Right lobe of liver (tissue), 6 donors: ENCODE data around the gene SLC7A9. TPM values are rescaled to one million over a fixed set of nuclear protein-coding genes. Genes with fewer than 3 reads are reported as not detected.

Experiments used
- ATAC-seq, 4 donors: fragments of 200-7000 bp; cut with Tn5 transposase; one replicate each; pipeline ENCODE4 v1.9.1; 2020; ENCODE audit warnings: mild to moderate bottlenecking in 4 of 4, moderate library complexity in 4 of 4
- DNase-seq, 3 donors: peaks; one replicate each; pipeline ENCODE4 v3.0.0-alpha.2; 2020
- H3K27ac ChIP-seq, 3 donors: fragments of 200-600 bp; one replicate each; pipeline ENCODE4 v1.8.0; 2022
- H3K27me3 ChIP-seq, 2 donors: fragments of 200-600 bp; one replicate each; pipeline ENCODE4 v1.8.0; 2022
- H3K36me3 ChIP-seq, 4 donors: fragments of 200-600 bp; sonication (generic) in 1 of 4; one replicate each; pipeline versions ENCODE4 v1.5.1 to v1.8.0; 2017 to 2022; ENCODE audit warnings: control low read depth in 1 of 4
- H3K4me1 ChIP-seq, 4 donors: fragments of 200-600 bp; sonication (generic) in 1 of 4; one replicate each; pipeline versions ENCODE4 v1.5.1 to v1.8.0; 2017 to 2022; ENCODE audit warnings: control low read depth in 1 of 4
- H3K4me3 ChIP-seq, 3 donors: fragments of 200-600 bp; one replicate each; pipeline ENCODE4 v1.8.0; 2022
- H3K9me3 ChIP-seq, 4 donors: fragments of 200-600 bp; sonication (generic) in 1 of 4; one replicate each; pipeline versions ENCODE4 v1.5.1 to v1.8.0; 2017 to 2022; ENCODE audit warnings: control low read depth in 1 of 4
- POLR2A ChIP-seq: fragments of 450-650 bp; IDR thresholded peaks from one replicate; pipeline ENCODE4 v1.6.1; 2017; ENCODE audit warnings: antibody characterized with exemption, mild to moderate bottlenecking
- WGBS: methylation state at CpG from one replicate; pipeline ENCODE4 v1.1.6; 2018; ENCODE audit warnings: low coverage, low lambda C conversion rate; ENCODE audit not compliant: insufficient coverage; ENCODE audit errors: missing lambda C conversion rate; 5-methylcytosine and 5-hydroxymethylcytosine counted together
- intact Hi-C, 2 donors: fragments of 100-400 bp; cut with DNase I; formaldehyde crosslinking; loops; one replicate each; pipeline versions ENCODE4 v1.11.2 to v1.14.1; 2022
- total RNA-seq, 6 experiments: library from RNA; depleted of rRNA in 2 of 6; stranded (reverse); fragments of >200 nt in 2 of 6; fragmentation: NEBNext Ultra II Directional in 3 of 6; extraction: Animal tissue kit (Norgen Biotek cat#: 25700) in 3 of 6; gene quantifications; one replicate each; pipeline versions ENCODE4 v1.1.0 to v1.2.4, GENCODE V29; 2016 to 2023
- TF ChIP-seq, protein P1 (sequence below), 4 donors: fragments of 200-600 bp in 3 of 4; fragments of 450-650 bp in 1 of 4; IDR thresholded peaks; one replicate each; pipeline versions ENCODE4 v1.5.1 to v1.8.0; 2016 to 2022; ENCODE audit warnings: antibody characterized with exemption in 4 of 4, mild to moderate bottlenecking in 2 of 4
- donor health status: DM: no; HTN: yes; CAD: no.
- donor health status: DM: no; HTN: no; CAD: no.
- donor health status: DM: no; HTN: no; CAD: no.
- donor health status: DM: no; HTN: yes; CAD: no.
- donor health status: DM: no; HTN: yes; CAD: no.

Gene SLC7A9
- total RNA-seq, 6 experiments from 2014 or later = 10.4 to 15.5 (median 13.5) TPM

DNA sequence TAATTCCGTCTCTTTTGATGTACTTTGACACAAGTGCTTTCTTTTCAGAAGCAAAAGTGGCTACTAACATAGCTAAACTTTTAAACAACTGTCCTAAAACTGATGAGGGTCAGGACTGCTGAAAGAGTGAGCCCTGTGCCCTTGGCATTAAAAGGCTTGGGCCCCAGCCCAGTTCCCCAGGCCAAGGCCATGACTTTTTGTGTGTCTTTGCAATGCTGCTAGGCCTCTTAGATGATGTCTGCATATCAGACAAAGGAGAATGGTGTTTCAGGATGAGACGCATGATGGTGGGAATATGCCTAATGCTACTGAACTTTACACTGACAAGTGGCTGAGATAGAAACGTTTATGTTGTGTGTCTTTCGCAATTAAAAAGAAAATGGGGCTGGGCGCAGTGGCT, 38.0 kb downstream of the SLC7A9 start:
- no peaks in the 10 kb centered on the region for H3K27me3 ChIP-seq
- H3K4me1 ChIP-seq = peaks cover 0 to 6% (median 0%) of the 10 kb centered on the region in 4 donors
- no peak overlapping the region for H3K27ac ChIP-seq
- no peaks in the 10 kb centered on the region for H3K9me3 ChIP-seq
- H3K36me3 ChIP-seq = peaks cover 0 to 3% (median 0%) of the 10 kb centered on the region in 4 donors
- ATAC-seq = no peak
- TF ChIP-seq, protein P1, sequence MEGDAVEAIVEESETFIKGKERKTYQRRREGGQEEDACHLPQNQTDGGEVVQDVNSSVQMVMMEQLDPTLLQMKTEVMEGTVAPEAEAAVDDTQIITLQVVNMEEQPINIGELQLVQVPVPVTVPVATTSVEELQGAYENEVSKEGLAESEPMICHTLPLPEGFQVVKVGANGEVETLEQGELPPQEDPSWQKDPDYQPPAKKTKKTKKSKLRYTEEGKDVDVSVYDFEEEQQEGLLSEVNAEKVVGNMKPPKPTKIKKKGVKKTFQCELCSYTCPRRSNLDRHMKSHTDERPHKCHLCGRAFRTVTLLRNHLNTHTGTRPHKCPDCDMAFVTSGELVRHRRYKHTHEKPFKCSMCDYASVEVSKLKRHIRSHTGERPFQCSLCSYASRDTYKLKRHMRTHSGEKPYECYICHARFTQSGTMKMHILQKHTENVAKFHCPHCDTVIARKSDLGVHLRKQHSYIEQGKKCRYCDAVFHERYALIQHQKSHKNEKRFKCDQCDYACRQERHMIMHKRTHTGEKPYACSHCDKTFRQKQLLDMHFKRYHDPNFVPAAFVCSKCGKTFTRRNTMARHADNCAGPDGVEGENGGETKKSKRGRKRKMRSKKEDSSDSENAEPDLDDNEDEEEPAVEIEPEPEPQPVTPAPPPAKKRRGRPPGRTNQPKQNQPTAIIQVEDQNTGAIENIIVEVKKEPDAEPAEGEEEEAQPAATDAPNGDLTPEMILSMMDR (IDR thresholded peaks at IDR 0.05) = no peak
- TF ChIP-seq POLR2A = no peak
- DNase-seq = no peak
- no peak overlapping the region for H3K4me3 ChIP-seq
- intact Hi-C loops = no loop called here
- WGBS = 87% methylated on average over 5 of the region's 5 CpGs

DNA sequence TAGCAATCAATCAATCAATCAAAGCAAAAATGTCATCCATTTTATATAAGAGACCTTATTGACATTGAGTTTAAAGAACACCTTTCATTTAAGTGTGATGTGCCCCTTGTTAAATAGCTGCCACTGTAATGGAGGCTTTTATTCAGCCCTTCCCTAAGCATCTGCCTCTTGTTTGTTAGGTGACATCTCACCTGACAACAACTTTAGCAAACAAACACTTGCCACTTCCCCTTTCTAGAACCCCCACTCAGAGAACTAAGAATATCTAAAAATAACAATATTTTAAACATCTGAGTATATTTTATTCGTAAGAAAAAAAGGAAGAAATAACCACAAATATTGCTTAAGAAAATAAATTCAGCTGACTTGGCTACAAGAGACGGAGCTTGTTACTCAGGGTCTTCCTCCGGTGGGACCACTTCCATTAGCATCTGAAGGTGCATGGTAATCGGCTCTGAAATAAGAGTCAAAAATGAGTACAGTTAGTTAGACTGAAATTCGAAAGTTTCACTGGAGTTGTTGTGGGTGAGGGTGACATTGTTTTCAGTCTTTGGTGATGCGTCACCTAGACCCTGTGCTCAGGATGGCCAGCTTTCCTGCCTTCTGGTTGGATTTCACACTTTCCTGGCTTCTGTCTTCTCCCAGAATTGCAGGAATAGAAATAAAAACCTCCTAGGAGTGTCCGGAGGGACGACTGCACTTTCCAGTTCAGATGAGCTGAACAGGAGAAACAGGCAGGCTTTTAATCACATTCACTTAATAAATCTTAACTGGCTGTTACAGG, 39.1 kb downstream of the SLC7A9 start:
- H3K4me3 ChIP-seq = no peak overlapping the region
- no peak for ATAC-seq
- intact Hi-C loops = no loop called here

DNA sequence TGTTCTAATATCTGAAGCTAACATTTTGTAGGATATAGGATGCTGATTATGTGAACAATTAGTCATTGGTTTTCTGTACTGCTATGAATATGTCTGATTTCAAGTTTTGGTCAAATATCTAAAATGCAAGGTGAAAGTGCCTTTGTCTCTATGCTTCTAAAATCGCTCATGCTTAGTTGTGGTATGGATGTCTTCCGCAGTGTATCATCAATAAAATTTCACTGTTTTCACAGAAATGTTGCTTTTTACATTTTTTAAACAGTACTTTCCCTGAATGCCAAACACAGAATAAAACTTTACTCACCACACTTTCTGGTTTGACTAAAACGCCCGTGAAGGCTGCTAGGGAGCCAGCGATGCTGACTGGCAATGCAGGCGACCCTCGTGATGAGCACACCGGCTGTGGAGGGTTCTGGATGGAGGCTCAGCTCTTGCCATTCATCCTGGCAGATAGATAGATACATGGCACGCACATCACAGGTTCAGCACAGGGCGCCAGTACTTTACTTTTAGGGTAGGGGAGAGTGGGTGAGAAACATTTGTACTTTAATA, 40.1 kb downstream of the SLC7A9 start:
- intact Hi-C loops = no loop called here
- H3K4me1 ChIP-seq = no peaks in the 10 kb centered on the region

More for the DNA sequence above, 39.1 kb downstream of the SLC7A9 start:
- no peaks in the 10 kb centered on the region for H3K9me3 ChIP-seq
- peaks cover 0 to 6% (median 0%) of the 10 kb centered on the region in 4 donors for H3K4me1 ChIP-seq
- no peak overlapping the region for H3K27ac ChIP-seq
- WGBS = 89% methylated on average over 8 of the region's 8 CpGs
- H3K36me3 ChIP-seq = peaks cover 0 to 3% (median 0%) of the 10 kb centered on the region in 4 donors
- H3K27me3 ChIP-seq = no peaks in the 10 kb centered on the region
- DNase-seq = no peak
- TF ChIP-seq, protein P1 (IDR thresholded peaks at IDR 0.05) = no peak
- no peak for TF ChIP-seq POLR2A

DNA sequence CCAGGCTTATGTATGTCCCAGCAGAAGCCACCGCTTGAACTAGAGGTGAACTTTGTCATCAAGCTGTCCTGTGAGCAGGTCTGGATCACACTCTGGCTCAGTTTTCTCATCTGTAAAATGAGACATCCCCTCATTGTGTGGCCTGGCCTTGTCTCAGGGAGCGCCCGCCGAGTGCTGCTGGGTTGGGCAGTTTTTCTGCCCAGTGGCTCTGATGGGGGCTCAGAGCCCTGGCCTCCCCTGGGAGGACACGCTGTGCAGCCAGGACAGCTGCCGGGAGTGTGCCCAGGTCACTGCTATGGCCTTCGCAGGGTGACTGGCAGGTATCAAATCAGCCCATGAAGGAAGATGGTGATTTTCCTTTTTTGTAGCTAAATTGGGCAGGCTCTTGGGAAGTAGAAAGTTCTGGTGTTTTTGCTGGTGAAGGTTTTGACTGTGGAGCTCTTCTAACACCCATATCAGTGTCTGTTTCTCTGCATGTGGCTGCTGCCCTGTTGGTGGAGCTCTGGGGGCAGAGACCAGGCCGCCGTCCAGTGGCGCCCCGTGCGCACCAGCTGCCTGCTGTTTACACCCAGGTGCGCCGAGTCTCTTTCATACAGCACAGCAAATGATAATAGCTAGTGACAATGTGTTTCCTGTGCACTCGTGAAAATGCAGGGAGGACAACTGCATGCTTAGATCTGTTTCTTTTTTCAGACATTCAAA, 40.8 kb downstream of the SLC7A9 start:
- no peak overlapping the region for H3K27ac ChIP-seq
- DNase-seq (no peak), ATAC-seq (no peak)
- 100% methylated on average over 4 of the region's 15 CpGs for WGBS
- no peaks in the 10 kb centered on the region for H3K9me3 ChIP-seq
- no peaks in the 10 kb centered on the region for H3K4me1 ChIP-seq
- peaks cover 0 to 3% (median 0%) of the 10 kb centered on the region in 4 donors for H3K36me3 ChIP-seq
- intact Hi-C loops = no loop called here
- TF ChIP-seq, protein P1 (IDR thresholded peaks at IDR 0.05) = no peak
- TF ChIP-seq POLR2A = no peak
- H3K27me3 ChIP-seq = no peaks in the 10 kb centered on the region
- no peak overlapping the region for H3K4me3 ChIP-seq

More for the DNA sequence above, 40.1 kb downstream of the SLC7A9 start:
- Histone ChIP-seq H3K9me3 (no peaks in the 10 kb centered on the region), H3K4me3 (no peak overlapping the region), H3K27ac (no peak overlapping the region), H3K27me3 (no peaks in the 10 kb centered on the region), H3K36me3 (peaks cover 0 to 3% (median 0%) of the 10 kb centered on the region in 4 donors)
- TF ChIP-seq, protein P1 (IDR thresholded peaks at IDR 0.05) = no peak
- TF ChIP-seq POLR2A = no peak
- DNase-seq (no peak), ATAC-seq (no peak)
- 91% methylated on average over 8 of the region's 10 CpGs for WGBS
